NCI-H146 treated with DMSO at 0.1 percent for 48 hours (cell line): ENCODE measurements around the gene NEB.
"Not testable (repeated sequence)": the region's sequence is repeated elsewhere in the genome, so short reads cannot be mapped to it uniquely, and the experiment has no call there.

Experiments
- DNase-seq: peaks from one replicate; lab custom pipeline; 2025; ENCODE audit not compliant: unreplicated experiment; lab: John Stamatoyannopoulos, UW

Gene NEB

GRCh38 chr2:151619337-151619989 is 114.8 kb downstream of the NEB start:
- DNase-seq: no peak

- DNase-seq: no peak
These were observed 117.4 kb downstream of the NEB start for GRCh38 chr2:151616760-151617339.

DNA sequence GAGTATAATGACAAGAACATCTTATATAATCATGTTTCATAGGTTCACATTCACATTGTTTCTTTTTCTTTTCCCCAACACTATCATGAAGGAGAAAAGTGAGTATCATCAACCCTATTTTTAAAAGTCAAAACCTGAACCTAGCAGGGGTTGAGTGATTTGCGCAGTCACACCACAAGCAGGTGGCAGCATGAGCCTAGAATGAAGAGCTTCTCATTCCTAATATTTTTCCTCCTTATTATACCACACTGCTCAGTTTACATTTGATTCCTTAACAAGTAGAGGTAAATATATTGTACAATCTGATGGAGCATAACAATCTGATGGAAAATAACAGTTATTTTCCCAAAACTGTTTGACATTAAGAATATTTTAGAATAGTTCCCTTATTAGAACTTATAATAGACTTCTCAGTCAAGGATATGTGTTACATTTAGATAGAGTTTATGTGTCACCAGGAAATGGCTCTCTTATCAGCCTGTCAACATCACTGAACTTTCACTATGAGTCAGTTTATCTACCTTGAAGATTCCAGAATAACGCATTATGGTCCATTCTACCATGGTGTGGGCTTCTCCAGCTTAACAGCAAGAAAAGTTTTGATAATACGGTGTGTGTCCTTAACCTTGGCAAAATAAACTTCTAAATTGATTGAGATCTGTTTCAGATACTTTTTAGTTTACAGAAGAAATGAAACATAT is 119.5 kb downstream of the NEB start:
- no peak for DNase-seq

DNA sequence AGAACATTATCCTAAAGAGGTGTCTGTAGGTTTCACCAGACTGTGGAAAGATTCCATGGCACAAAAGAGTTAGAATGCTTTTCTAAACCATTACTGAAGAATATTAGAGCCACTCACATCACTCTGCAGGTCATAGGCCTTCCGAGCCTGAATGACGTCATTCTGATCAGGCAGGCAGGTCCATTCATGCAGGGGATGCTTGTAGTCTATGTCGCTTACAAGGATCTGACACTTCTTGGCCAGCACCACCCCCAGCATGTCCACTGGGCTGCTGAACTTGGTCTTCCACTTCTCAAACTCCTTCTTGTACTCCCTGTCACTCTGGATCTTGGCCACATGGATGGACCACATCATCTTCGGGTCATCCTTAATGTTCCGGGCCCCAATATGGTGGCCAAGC is 120.1 kb downstream of the NEB start:
- DNase-seq: no peak

GRCh38 chr2:151611351-151611750 is 122.9 kb downstream of the NEB start:
- no peak for DNase-seq

GRCh38 chr2:151610310-151610709 is 124.0 kb downstream of the NEB start:
- DNase-seq: no peak

GRCh38 chr2:151609705-151610104 is 124.6 kb downstream of the NEB start:
- DNase-seq: no peak

GRCh38 chr2:151607459-151608424 is 126.5 kb downstream of the NEB start:
- DNase-seq: not testable (repeated sequence)

- not testable (repeated sequence) for DNase-seq
These were observed 130.7 kb downstream of the NEB start for GRCh38 chr2:151603530-151603929.

DNA sequence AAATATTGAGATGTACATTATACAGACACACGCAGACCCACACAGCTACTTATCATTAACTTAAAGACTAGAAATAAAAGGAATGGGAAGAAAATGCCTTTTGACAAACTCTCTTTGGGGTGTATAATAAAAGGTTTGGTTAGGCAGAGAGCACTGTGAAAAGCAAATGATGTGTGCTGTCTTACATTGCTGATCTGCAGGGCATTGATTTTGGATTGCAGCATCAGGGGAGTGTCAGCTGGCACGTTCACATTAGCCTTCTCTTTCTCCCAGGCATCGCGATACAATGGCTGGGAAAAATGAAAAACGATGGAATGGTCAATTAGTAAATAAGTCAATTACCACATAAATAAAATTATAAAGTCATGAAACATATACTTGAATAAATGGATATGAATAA is 131.9 kb downstream of the NEB start:
- not testable (repeated sequence) for DNase-seq

DNA sequence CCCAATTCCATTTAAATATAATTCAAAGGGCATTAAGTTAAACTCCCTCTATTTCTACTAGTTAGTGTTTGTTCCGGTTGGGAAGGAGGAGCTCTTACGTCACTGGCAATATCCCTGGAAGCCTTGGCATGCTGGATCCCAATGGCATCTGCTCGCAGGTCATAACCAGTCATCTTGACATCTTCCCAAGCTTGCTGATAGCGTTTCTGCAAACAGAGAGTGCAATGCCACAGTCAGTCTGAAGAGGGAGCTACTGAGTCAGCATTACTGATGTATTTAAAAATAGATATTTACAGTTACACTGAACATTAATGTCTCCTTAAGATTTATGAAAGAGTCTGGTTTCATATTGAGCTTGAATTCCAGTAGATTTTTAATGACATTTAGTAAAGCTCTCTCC is 132.5 kb downstream of the NEB start:
- not testable (repeated sequence) for DNase-seq

DNA sequence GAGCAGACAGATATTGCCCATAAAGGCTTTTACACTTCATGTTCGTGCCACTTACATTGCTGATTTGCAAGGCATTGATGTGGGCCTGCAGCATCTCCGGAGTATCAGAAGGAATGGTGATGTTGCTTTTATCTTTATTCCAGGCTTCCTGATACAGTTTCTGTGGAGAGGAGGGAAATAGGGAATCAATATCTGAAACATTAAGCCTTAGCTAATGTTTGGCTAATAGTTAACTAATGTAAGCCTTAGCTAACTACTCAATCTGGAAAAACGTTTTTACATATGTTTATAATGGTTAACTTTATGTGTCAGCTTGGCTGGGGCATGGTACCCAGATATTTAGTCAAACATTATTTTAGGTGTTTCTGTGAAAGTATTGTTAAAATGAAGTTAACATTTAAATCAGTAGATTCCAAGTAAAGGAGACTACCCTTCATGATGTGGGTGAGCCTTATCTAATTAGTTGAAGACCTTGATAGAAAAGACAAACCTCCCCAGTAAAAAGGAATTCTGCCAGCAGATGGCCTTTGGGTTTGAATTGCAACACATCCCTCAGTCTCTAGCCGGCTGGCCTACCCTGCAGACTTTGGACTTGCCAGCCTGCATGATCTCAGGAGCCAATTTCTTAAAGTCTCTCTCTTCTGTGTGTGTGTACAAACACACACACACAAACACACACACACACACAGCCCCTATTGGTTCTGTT is 137.2 kb downstream of the NEB start:
- DNase-seq: not testable (repeated sequence)

DNA sequence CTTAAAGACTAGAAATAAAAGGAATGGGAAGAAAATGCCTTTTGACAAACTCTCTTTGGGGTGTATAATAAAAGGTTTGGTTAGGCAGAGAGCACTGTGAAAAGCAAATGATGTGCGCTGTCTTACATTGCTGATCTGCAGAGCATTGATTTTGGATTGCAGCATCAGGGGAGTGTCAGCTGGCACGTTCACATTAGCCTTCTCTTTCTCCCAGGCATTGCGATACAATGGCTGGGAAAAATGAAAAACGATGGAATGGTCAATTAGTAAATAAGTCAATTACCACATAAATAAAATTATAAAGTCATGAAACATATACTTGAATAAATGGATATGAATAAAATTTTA is 142.4 kb downstream of the NEB start:
- DNase-seq: not testable (repeated sequence)

GRCh38 chr2:151591250-151591907 is 142.9 kb downstream of the NEB start:
- not testable (repeated sequence) for DNase-seq

GRCh38 chr2:151581300-151581699 is 153.0 kb downstream of the NEB start:
- DNase-seq: not testable (repeated sequence)

DNA sequence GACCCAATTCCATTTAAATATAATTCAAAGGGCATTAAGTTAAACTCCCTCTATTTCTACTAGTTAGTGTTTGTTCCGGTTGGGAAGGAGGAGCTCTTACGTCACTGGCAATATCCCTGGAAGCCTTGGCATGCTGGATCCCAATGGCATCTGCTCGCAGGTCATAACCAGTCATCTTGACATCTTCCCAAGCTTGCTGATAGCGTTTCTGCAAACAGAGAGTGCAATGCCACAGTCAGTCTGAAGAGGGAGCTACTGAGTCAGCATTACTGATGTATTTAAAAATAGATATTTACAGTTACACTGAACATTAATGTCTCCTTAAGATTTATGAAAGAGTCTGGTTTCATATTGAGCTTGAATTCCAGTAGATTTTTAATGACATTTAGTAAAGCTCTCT is 153.6 kb downstream of the NEB start:
- DNase-seq: not testable (repeated sequence)

DNA sequence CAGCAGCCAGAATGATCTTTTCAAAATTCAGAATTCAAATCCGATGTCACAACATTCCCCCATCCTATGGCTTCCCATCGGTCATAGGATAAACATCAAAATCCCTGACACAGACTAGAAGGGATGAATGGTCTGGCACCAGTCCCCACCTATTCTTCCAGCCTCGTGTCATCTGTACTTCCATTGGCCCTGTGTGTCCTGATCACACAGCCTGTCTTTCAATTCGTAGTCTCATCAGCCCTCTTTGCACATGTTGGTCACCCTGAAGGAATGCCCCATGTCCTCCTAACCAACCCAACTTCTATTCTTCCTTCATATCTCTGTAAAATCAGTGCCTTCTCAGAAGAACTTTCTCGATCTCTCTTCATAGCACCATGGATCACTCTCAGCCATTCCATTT is 157.2 kb downstream of the NEB start:
- DNase-seq: no peak

- peak; percentile 66 for DNase-seq
These were observed 158.2 kb downstream of the NEB start for GRCh38 chr2:151576080-151576479.

DNA sequence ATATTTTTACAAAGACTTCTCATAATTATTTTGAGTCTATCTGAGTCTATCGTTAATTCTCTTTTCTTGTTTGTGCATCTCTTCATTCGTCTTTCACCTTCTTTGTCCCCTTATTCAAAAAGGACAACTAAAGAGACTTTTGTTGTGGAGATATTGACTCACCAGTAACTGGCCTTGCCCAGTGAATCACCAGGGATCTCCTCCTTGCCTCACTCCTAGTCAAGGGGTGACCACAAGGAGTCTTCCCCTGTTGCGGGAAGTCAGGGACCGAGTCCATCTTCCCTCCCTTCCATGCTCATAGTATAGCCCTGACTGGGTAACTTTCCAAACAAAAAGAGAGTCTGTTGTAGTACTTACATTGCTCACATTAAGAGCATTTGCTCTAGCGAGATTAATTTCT is 158.9 kb downstream of the NEB start:
- DNase-seq: no peak

- no peak for DNase-seq
These were observed 164.1 kb downstream of the NEB start for GRCh38 chr2:151570191-151570590.
